Chondrocyte (in vitro differentiated cells): ENCODE measurements around the gene CAPN5. TPM values are rescaled to one million over a fixed set of nuclear protein-coding genes. Genes with fewer than 3 reads are reported as not detected.

Source experiments
- DNase-seq: peaks from one replicate; pipeline ENCODE4 v3.0.0; 2021; ENCODE audit warnings: mixed read lengths, low spot score
- H3K27ac Mint-ChIP-seq: one replicate; pipeline ENCODE4 v1.8.0; 2021; ENCODE audit warnings: mild to moderate bottlenecking, moderate library complexity, mixed read lengths; ENCODE audit not compliant: unreplicated experiment
- H3K27me3 Mint-ChIP-seq: 2 replicates; pipeline ENCODE4 v1.8.0; 2021; ENCODE audit warnings: low read depth, mixed read lengths
- H3K36me3 Mint-ChIP-seq: 2 replicates; pipeline ENCODE4 v1.8.0; 2021; ENCODE audit warnings: low read depth, mixed read lengths
- H3K4me1 Mint-ChIP-seq: 2 replicates; pipeline ENCODE4 v1.8.0; 2021; ENCODE audit warnings: low read depth, mild to moderate bottlenecking, mixed read lengths
- H3K4me3 Mint-ChIP-seq: one replicate; pipeline ENCODE4 v1.8.0; 2021; ENCODE audit warnings: mild to moderate bottlenecking, moderate library complexity, mixed read lengths; ENCODE audit not compliant: unreplicated experiment
- H3K9me3 Mint-ChIP-seq: 2 replicates; pipeline ENCODE4 v1.8.0; 2021; ENCODE audit warnings: low read depth, mixed read lengths
- total RNA-seq: library from RNA; stranded (reverse); gene quantifications from 3 replicates; pipeline ENCODE4 v1.2.1, GENCODE V29; 2021
- TF ChIP-seq, protein P1 (sequence below): fragments of 200-600 bp; sonication (generic); IDR thresholded peaks from 2 replicates; pipeline ENCODE4 v1.5.0; 2021; ENCODE audit warnings: antibody characterized with exemption, mild to moderate bottlenecking, moderate library complexity

CAPN5 gene
- total RNA-seq, 1 donor from 2014 or later = 11.9 TPM

DNA sequence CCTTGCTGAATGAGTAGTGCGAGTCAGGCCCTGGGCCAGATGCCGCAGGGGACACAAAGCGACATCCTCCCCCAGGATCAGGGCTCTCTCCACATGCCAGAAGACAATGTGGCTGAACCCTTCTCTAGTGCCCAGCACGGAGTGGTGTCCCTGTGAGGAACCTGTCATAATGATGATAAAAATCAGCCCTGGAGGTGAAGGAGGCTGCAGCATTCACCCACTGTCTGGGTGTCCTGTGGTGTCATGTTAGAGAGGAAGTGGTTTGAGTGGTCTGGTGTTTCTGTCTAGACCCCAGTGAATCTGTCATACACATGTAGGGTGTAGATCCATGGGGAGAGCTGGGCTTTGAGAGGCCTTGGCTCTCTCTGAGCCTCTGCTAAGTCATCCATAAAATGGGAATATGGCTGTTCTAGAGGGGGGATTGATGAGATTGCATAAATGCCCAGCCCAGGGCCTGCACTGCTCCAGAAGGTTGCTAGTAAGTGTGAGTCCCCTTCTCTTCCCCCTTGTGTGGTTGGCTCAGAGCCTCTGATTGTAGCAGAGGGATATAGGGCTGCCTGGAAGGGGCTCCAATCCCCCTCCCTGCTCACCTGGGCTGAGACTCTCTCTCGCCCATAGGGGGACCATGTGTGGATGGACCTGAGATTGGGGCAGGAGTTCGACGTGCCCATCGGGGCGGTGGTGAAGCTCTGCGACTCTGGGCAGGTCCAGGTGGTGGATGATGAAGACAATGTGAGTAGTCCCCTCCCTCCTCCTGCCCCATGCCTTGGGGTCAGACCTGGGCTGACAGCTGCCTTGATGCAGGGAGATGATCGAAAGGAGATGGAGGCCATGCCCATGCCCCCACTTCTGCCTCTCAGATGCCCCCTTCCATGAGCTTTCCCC, 75.6 kb downstream of the CAPN5 start:
- no peaks in the 10 kb centered on the region for H3K9me3 Mint-ChIP-seq
- peaks cover 2% of the 10 kb centered on the region for H3K27me3 Mint-ChIP-seq
- no peak overlapping the region for H3K4me3 Mint-ChIP-seq
- H3K4me1 Mint-ChIP-seq = no peaks in the 10 kb centered on the region
- TF ChIP-seq, protein P1, sequence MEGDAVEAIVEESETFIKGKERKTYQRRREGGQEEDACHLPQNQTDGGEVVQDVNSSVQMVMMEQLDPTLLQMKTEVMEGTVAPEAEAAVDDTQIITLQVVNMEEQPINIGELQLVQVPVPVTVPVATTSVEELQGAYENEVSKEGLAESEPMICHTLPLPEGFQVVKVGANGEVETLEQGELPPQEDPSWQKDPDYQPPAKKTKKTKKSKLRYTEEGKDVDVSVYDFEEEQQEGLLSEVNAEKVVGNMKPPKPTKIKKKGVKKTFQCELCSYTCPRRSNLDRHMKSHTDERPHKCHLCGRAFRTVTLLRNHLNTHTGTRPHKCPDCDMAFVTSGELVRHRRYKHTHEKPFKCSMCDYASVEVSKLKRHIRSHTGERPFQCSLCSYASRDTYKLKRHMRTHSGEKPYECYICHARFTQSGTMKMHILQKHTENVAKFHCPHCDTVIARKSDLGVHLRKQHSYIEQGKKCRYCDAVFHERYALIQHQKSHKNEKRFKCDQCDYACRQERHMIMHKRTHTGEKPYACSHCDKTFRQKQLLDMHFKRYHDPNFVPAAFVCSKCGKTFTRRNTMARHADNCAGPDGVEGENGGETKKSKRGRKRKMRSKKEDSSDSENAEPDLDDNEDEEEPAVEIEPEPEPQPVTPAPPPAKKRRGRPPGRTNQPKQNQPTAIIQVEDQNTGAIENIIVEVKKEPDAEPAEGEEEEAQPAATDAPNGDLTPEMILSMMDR = no peak
- peak; percentile 63 for DNase-seq
- H3K27ac Mint-ChIP-seq = no peak overlapping the region
- no peaks in the 10 kb centered on the region for H3K36me3 Mint-ChIP-seq

DNA sequence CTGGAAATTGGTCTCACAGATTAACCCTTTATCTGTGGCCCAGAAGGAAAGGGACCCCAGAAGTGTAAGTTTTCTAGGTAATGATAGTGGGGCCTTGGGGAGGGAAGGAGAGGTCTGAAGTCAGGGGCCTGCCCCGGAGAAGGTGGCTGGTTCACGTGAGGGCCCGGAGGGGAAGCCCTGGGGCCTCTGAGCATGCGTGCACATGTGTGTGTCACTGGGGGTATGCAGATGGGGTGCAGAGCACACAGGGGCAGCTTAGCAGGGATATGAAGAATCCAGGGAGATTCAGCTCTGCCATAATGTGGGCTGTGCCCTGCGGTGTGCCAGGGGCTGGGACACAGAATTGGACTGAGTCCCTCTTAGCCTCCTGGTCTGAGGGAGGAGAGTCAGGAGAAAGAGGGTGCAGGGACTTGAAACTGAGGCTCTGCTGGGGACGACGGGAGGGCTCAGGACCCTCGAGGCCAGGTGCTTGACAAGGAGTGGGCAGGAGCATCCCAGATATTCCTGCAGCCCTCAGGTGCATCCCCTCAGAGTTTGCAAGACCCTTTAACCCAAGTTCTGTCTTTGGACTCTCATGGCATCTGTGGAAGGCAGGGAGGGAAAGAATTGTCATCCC, 76.7 kb downstream of the CAPN5 start:
- Mint-ChIP-seq H3K4me3 (no peak overlapping the region), H3K4me1 (peaks cover 3% of the 10 kb centered on the region), H3K27me3 (peaks cover 2% of the 10 kb centered on the region), H3K27ac (no peak overlapping the region), H3K9me3 (no peaks in the 10 kb centered on the region), H3K36me3 (no peaks in the 10 kb centered on the region)
- TF ChIP-seq, protein P1 = no peak
- DNase-seq = peak; percentile 56

DNA sequence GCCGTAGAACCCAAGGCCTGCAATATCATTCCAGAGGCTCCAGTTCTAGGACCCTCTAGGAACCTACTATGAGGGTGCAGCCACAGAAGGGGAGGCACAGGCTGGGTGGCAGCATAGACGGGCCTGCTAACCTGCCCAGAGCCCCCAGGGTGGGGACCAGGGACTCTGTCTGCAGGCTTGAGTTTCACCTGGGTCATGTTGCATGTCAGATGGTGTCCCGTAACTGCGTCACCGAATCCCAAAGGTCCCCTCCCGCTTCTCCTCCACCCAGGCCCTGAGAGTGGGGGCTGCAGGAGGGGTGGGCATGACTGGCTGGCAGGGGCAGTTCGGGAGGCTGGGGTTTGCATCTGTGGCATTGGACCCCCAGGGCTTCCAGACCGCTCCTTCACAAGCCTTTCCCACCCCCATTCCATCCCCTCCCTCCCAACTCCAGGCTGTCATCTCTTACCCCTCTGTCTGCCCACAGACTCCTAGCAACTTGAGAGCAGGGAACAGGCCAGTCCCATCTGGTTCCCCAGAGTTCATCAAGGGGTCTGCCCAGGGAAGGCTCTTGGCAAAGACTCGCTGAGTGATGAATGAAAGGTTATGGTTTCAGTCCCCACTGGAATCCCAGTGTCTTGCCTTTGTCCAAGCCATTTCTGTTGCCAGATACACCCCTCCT, 77.6 kb downstream of the CAPN5 start:
- no peaks in the 10 kb centered on the region for H3K9me3 Mint-ChIP-seq
- peak; percentile 43 for DNase-seq
- H3K27me3 Mint-ChIP-seq = peaks cover 2% of the 10 kb centered on the region
- TF ChIP-seq, protein P1 = no peak
- peaks cover 3% of the 10 kb centered on the region for H3K4me1 Mint-ChIP-seq
- no peak overlapping the region for H3K27ac Mint-ChIP-seq
- no peaks in the 10 kb centered on the region for H3K36me3 Mint-ChIP-seq
- no peak overlapping the region for H3K4me3 Mint-ChIP-seq

DNA sequence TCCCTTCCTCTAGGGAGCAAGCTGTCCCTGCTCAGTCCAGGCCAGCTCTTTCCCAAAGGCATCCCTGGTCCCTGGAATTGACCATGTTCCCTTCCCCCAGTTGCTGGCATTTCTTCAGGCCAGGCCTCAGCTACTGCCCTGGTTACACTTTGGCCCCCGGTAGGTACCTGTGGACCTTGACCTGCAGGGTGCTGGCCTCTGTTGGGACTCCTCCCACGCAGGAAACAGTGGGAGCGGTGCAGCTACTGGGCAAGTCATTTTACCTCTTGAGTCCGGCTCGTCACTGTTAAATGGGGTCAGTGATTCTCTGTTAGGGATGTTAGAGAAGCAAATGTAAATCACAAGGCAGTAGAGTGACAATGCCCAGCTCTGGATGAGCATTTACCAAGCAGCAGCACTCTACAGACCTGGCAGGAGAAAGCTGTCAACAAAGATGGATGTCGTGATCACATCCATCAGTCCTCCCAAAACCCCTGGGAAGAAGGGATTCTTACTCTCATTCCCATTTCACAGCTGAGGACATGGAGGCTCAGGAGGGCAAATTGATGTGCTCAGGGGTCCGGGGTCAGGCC, 78.2 kb downstream of the CAPN5 start:
- DNase-seq = peak; percentile 62
- no peak overlapping the region for H3K4me3 Mint-ChIP-seq
- no peaks in the 10 kb centered on the region for H3K9me3 Mint-ChIP-seq
- TF ChIP-seq, protein P1 = no peak
- no peak overlapping the region for H3K27ac Mint-ChIP-seq
- no peaks in the 10 kb centered on the region for H3K36me3 Mint-ChIP-seq
- H3K4me1 Mint-ChIP-seq = peaks cover 3% of the 10 kb centered on the region
- peaks cover 2% of the 10 kb centered on the region for H3K27me3 Mint-ChIP-seq
